H1 (cell line): Measurements from ENCODE around the gene ALK. TPM values are rescaled to one million over a fixed set of nuclear protein-coding genes. Genes with fewer than 3 reads are reported as not detected.

Experiments used
- CTCF ChIA-PET: fragments of 300-600 bp; sonication (Branson Sonifier 250); formaldehyde crosslinking; loops from one replicate; lab custom pipeline; 2021; ENCODE audit not compliant: partially characterized antibody; lab: Charles Lee
- POLR2A ChIA-PET: fragments of 300-600 bp; sonication (Branson Sonifier 250); formaldehyde crosslinking; loops from one replicate; lab custom pipeline; 2021; ENCODE audit warnings: inconsistent platforms; ENCODE audit not compliant: partially characterized antibody; lab: Charles Lee
- DNase-seq, 2 experiments: peaks; one replicate each; pipeline versions ENCODE4 v3.0.0 to v3.0.0-alpha.2; 2010 to 2022; ENCODE audit warnings: low spot score in 2 of 2, low read depth in 1 of 2, mixed read lengths in 1 of 2
- FAIRE-seq: peaks from 2 replicates; lab custom pipeline; 2011; peaks lifted over from hg19 to GRCh38; lab: Jason Lieb, UNC
- H2AFZ ChIP-seq: 2 replicates; pipeline ENCODE4 v1.8.1; 2012; ENCODE audit warnings: low read length, inconsistent platforms
- H2AK5ac ChIP-seq: 2 replicates; pipeline ENCODE4 v1.6.1; 2013; ENCODE audit warnings: low read depth, low read length
- H2BK120ac ChIP-seq: replicated peaks from 2 replicates; pipeline ENCODE3; 2013; ENCODE audit warnings: low read depth, low read length, inconsistent platforms
- H2BK12ac ChIP-seq: 2 replicates; pipeline ENCODE4 v1.6.1; 2013; ENCODE audit warnings: low read depth, low read length
- H2BK15ac ChIP-seq: 2 replicates; pipeline ENCODE4 v1.6.1; 2013; ENCODE audit warnings: low read length
- H2BK20ac ChIP-seq: 2 replicates; pipeline ENCODE4 v1.6.1; 2013; ENCODE audit warnings: low read length
- H2BK5ac ChIP-seq: 2 replicates; pipeline ENCODE4 v1.6.1; 2013; ENCODE audit warnings: low read depth, low read length
- H3K14ac ChIP-seq: 2 replicates; pipeline ENCODE4 v1.6.1; 2013; ENCODE audit warnings: inconsistent platforms; ENCODE audit not compliant: insufficient read length
- H3K18ac ChIP-seq: 2 replicates; pipeline ENCODE4 v1.6.1; 2013; ENCODE audit warnings: low read length; ENCODE audit errors: extremely low read depth
- H3K23ac ChIP-seq: 2 replicates; pipeline ENCODE4 v1.6.1; 2013; ENCODE audit warnings: inconsistent platforms; ENCODE audit not compliant: insufficient read length
- H3K23me2 ChIP-seq: 2 replicates; pipeline ENCODE4 v1.6.1; 2013; ENCODE audit warnings: low read depth, low read length
- H3K27ac ChIP-seq: 2 replicates; pipeline ENCODE4 v1.6.1; 2011; ENCODE audit warnings: low read depth, low read length, inconsistent platforms
- H3K27me3 ChIP-seq, 4 experiments: replicated peaks in 1 of 4; 1 replicate in 1 of 4; 2 replicates in 3 of 4; pipeline versions ENCODE4 v1.6.1 to v1.8.1; 2011 to 2013; ENCODE audit warnings: low read length in 3 of 4, mild to moderate bottlenecking in 3 of 4, inconsistent platforms in 2 of 4, mixed read lengths in 2 of 4, moderate library complexity in 1 of 4; ENCODE audit not compliant: control insufficient read depth in 3 of 4, insufficient read depth in 3 of 4; ENCODE audit errors: extremely low read depth in 1 of 4
- H3K36me3 ChIP-seq, 4 experiments: 2 replicates each; pipeline versions ENCODE4 v1.6.1 to v1.8.1; 2011 to 2013; ENCODE audit warnings: mild to moderate bottlenecking in 4 of 4, low read length in 3 of 4, moderate library complexity in 2 of 4, control low read depth in 1 of 4, inconsistent platforms in 1 of 4; ENCODE audit not compliant: insufficient read depth in 4 of 4, control insufficient read depth in 2 of 4
- H3K4ac ChIP-seq: replicated peaks from 2 replicates; pipeline ENCODE3; 2013; ENCODE audit warnings: low read length, low read depth, mixed read lengths, inconsistent platforms; ENCODE audit not compliant: insufficient read length
- H3K4me1 ChIP-seq, 4 experiments: replicated peaks in 1 of 4; 1 replicate in 1 of 4; 2 replicates in 3 of 4; pipeline versions ENCODE4 v1.6.1 to v1.8.1; 2011 to 2013; ENCODE audit warnings: low read length in 3 of 4, inconsistent platforms in 2 of 4, mixed read lengths in 1 of 4; ENCODE audit not compliant: insufficient read depth in 4 of 4, control insufficient read depth in 3 of 4
- H3K4me2 ChIP-seq, 2 experiments: 2 replicates each; pipeline versions ENCODE4 v1.6.1 to v1.8.1; 2011 to 2013; ENCODE audit warnings: low read depth in 2 of 2, low read length in 2 of 2, control low read depth in 1 of 2, inconsistent platforms in 1 of 2, mild to moderate bottlenecking in 1 of 2; ENCODE audit not compliant: insufficient read depth in 1 of 2
- H3K4me3 ChIP-seq, 4 experiments: fragments of 200-600, 300-600 bp in 1 of 4; sonication (generic), shearing (Covaris generic), sonication (Bioruptor Twin) in 1 of 4; 2 replicates each; pipeline versions ENCODE4 v1.5.1 to v1.8.1; 2011 to 2016; ENCODE audit warnings: low read length in 4 of 4, low read depth in 3 of 4, control low read depth in 2 of 4, inconsistent platforms in 2 of 4, mild to moderate bottlenecking in 2 of 4, mixed read lengths in 1 of 4, moderate library complexity in 1 of 4; ENCODE audit not compliant: insufficient read depth in 2 of 4; ENCODE audit errors: extremely low read depth in 1 of 4
- H3K56ac ChIP-seq: replicated peaks from 2 replicates; pipeline ENCODE3; 2013; ENCODE audit warnings: low read depth, mild to moderate bottlenecking, mixed read lengths, low read length, inconsistent platforms; ENCODE audit not compliant: insufficient read length
- H3K79me1 ChIP-seq: 2 replicates; pipeline ENCODE4 v1.6.1; 2013; ENCODE audit warnings: low read depth, low read length, control low read depth
- H3K79me2 ChIP-seq, 2 experiments: 2 replicates each; pipeline versions ENCODE4 v1.6.1 to v1.8.1; 2012 to 2013; ENCODE audit warnings: low read length in 2 of 2, mild to moderate bottlenecking in 2 of 2, inconsistent platforms in 1 of 2; ENCODE audit not compliant: insufficient read depth in 2 of 2, control insufficient read depth in 1 of 2
- H3K9ac ChIP-seq, 4 experiments: replicated peaks in 1 of 4; 1 replicate in 1 of 4; 2 replicates in 3 of 4; pipeline versions ENCODE4 v1.6.1 to v1.8.1; 2011 to 2013; ENCODE audit warnings: low read depth in 3 of 4, low read length in 3 of 4, control low read depth in 2 of 4, mild to moderate bottlenecking in 2 of 4, moderate library complexity in 2 of 4, inconsistent platforms in 1 of 4; ENCODE audit errors: extremely low read depth in 1 of 4
- H3K9me3 ChIP-seq, 2 experiments: 2 replicates each; pipeline versions ENCODE4 v1.6.1 to v1.8.1; 2012 to 2013; ENCODE audit warnings: mild to moderate bottlenecking in 2 of 2, moderate library complexity in 2 of 2, control low read depth in 1 of 2, inconsistent platforms in 1 of 2, low read depth in 1 of 2, low read length in 1 of 2, mixed read lengths in 1 of 2; ENCODE audit not compliant: insufficient read depth in 2 of 2
- H4K20me1 ChIP-seq, 2 experiments: replicated peaks in 1 of 2; 2 replicates each; pipeline versions ENCODE3 to v1.8.1; 2011 to 2013; ENCODE audit warnings: inconsistent platforms in 2 of 2, low read length in 2 of 2, mild to moderate bottlenecking in 1 of 2; ENCODE audit not compliant: insufficient read depth in 2 of 2, control insufficient read depth in 1 of 2
- H4K5ac ChIP-seq: 2 replicates; pipeline ENCODE4 v1.6.1; 2013; ENCODE audit warnings: low read length, low read depth, mixed read lengths, inconsistent platforms; ENCODE audit not compliant: insufficient read length
- H4K8ac ChIP-seq: 2 replicates; pipeline ENCODE4 v1.8.0; 2013; ENCODE audit warnings: mild to moderate bottlenecking, moderate library complexity, low read length, inconsistent platforms; ENCODE audit not compliant: insufficient read depth; ENCODE audit errors: extremely low read depth
- H4K91ac ChIP-seq: replicated peaks from 2 replicates; pipeline ENCODE3; 2013; ENCODE audit warnings: low read length, mixed read lengths, inconsistent platforms; ENCODE audit not compliant: insufficient read length
- CHD1 ChIP-seq: IDR thresholded peaks from 2 replicates; pipeline ENCODE4 v1.6.1; 2012; ENCODE audit warnings: low read depth, low read length, improper control_type of control experiment
- CHD2 ChIP-seq: IDR thresholded peaks from 2 replicates; pipeline ENCODE4 v1.6.1; 2012; ENCODE audit warnings: low read length, improper control_type of control experiment
- E2F6 ChIP-seq: IDR thresholded peaks from 2 replicates; pipeline ENCODE4 v1.6.1; 2012; ENCODE audit warnings: inconsistent platforms
- EP300 ChIP-seq, 2 experiments: IDR thresholded peaks; 1 replicate in 1 of 2; 2 replicates in 1 of 2; pipeline ENCODE4 v1.6.1; 2011 to 2012; ENCODE audit warnings: low read depth in 2 of 2, low read length in 2 of 2, mild to moderate bottlenecking in 2 of 2, borderline replicate concordance in 1 of 2, inconsistent platforms in 1 of 2, moderate library complexity in 1 of 2
- MAFK ChIP-seq: IDR thresholded peaks from 2 replicates; pipeline ENCODE4 v1.6.1; 2012; ENCODE audit warnings: low read depth, mild to moderate bottlenecking, improper control_type of control experiment, low read length
- SIRT6 ChIP-seq: IDR thresholded peaks from one replicate; pipeline ENCODE4 v1.7.1; 2012; ENCODE audit warnings: low read length, inconsistent platforms
- SRF ChIP-seq: IDR thresholded peaks from 2 replicates; pipeline ENCODE4 v1.6.1; 2011; ENCODE audit warnings: mild to moderate bottlenecking, low read depth, low read length, moderate library complexity
- WGBS, 2 experiments: shearing (Covaris generic) in 1 of 2; methylation state at CpG; one replicate each; pipeline versions ENCODE4 v1.1.6 to v1.1.7; 2013 to 2015; ENCODE audit warnings: low lambda C conversion rate in 2 of 2, mixed read lengths in 2 of 2, inconsistent platforms in 1 of 2, low coverage in 1 of 2, missing lambda C conversion rate in 1 of 2; ENCODE audit not compliant: insufficient replicate concordance in 2 of 2, insufficient coverage in 1 of 2, insufficient read length in 1 of 2; ENCODE audit errors: extremely low coverage in 1 of 2, missing lambda C conversion rate in 1 of 2; 5-methylcytosine and 5-hydroxymethylcytosine counted together
- polyA plus RNA-seq, 7 experiments: library from polyadenylated mRNA; depleted of rRNA in 3 of 7; stranded (reverse) in 5 of 7; unstranded in 2 of 7; fragments of >200 nt in 5 of 7; fragments of 200-250 nt in 2 of 7; gene quantifications; 1 replicate in 5 of 7; 2 replicates in 1 of 7; 4 replicates in 1 of 7; pipeline versions ENCODE4 v1.2.1 to v1.2.3, GENCODE V29; 2011 to 2013; ENCODE audit warnings: missing spikeins in 2 of 7, mixed read lengths in 2 of 7
- total RNA-seq: library from RNA; stranded (reverse); fragmentation: NEBNext Ultra II Directional; extraction: Animal tissue kit (Norgen Biotek cat#: 25700); gene quantifications from 2 replicates; pipeline ENCODE4 v1.2.1, GENCODE V29; 2021

ALK gene
- total and polyA plus RNA-seq, 2 of the 8 experiments (the other 6 are each of a cell fraction or from before 2014, with no cell fraction given): 0.02 to 0.09 TPM

GRCh38 chr2:29353403-29353991 lies 567.9 kb downstream of the ALK start:
- Histone ChIP-seq H3K4me3 (no peak overlapping the region), H3K4me2 (no peak overlapping the region), H3K27me3 (no peaks in the 10 kb centered on the region), H3K79me1 (no peaks in the 10 kb centered on the region), H4K91ac (no peak overlapping the region), H3K9me3 (no peaks in the 10 kb centered on the region), H3K79me2 (no peaks in the 10 kb centered on the region), H2BK15ac (no peak overlapping the region), H2BK20ac (no peak overlapping the region), H2BK120ac (no peak overlapping the region), H4K5ac (no peak overlapping the region), H3K27ac (no peak overlapping the region), H2AK5ac (no peak overlapping the region), H3K23ac (no peak overlapping the region), H3K4ac (no peak overlapping the region), H3K18ac (no peak overlapping the region), H2BK5ac (no peak overlapping the region), H2AFZ (no peak overlapping the region), H3K4me1 (peaks cover 0 to 11% (median 0%) of the 10 kb centered on the region in 4 experiments; a peak in 3 of 7 replicates), H3K36me3 (no peaks in the 10 kb centered on the region), H3K56ac (no peak overlapping the region), H3K14ac (no peak overlapping the region), H4K20me1 (no peaks in the 10 kb centered on the region), H2BK12ac (no peak overlapping the region), H3K9ac (no peak overlapping the region), H3K23me2 (peaks cover 2% of the 10 kb centered on the region; the same call in 1 of the 2 replicates), H4K8ac (no peak overlapping the region)
- ChIA-PET POLR2A (no interaction called here), CTCF (interaction anchor here (0.7 to 1.7 kb wide), 5 partner anchors 10 to 480 kb away, joined by 3 to 5 read pairs (median 4); no protein-coding TSS in a partner anchor)
- no peak for FAIRE-seq
- TF ChIP-seq SIRT6 (no peak), E2F6 (no peak), MAFK (no peak), EP300 (IDR thresholded peaks at IDR 0.05; ENCODE audit: borderline replicate concordance in 1 of 2, low read depth in 2 of 2, low read length in 2 of 2) (no peak), SRF (no peak), CHD1 (no peak), CHD2 (no peak)
- no peak for DNase-seq
- WGBS, 2 experiments: 88% methylated on average over 1 of the region's 1 CpG; no CpG with 5 or more reads in 1 of the 2 experiments
